ENCODE results near the gene TWF2. TPM values are rescaled to one million over a fixed set of nuclear protein-coding genes. Genes with fewer than 3 reads are reported as not detected.

TWF2 gene
- total and polyA plus RNA-seq, 2 of the 13 experiments (the other 11 are each of a cell fraction or from before 2014, with no cell fraction given): 45.5 to 108 TPM

- in situ Hi-C loops (cut with HindIII; ENCODE audit: extremely low pct_ligation_motif_present, low pct_unique_long_range_greater_than_20kb): no loop called here
- H2AFZ ChIP-seq (ENCODE audit: low read length): no peak overlapping the region
Measured at GRCh38 chr3:52218937-52219650, 19.9 kb downstream of the TWF2 start.

More at GRCh38 chr3:52218937-52219650, 19.9 kb downstream of the TWF2 start:
- no CpG with 5 or more reads among the region's 6 CpGs for WGBS (ENCODE audit: low lambda C conversion rate)
- Histone ChIP-seq H3K27me3 (ENCODE audit: control insufficient read depth in 1 of 2, insufficient read depth in 2 of 2, low read length in 2 of 2) (peaks cover 1 to 5% of the 10 kb centered on the region in 2 experiments; a peak in 4 of 5 replicates), H3K4me3 (replicated peaks in 1 of 3; ENCODE audit: insufficient read depth in 1 of 3, low read depth in 2 of 3, low read length in 3 of 3) (no peak overlapping the region), H3K9ac (ENCODE audit: insufficient read depth, low read depth, low read length) (no peak overlapping the region), H3K9me3 (ENCODE audit: low read length) (no peaks in the 10 kb centered on the region), H3K79me2 (ENCODE audit: insufficient read depth, low read length) (no peaks in the 10 kb centered on the region), H3K4me2 (ENCODE audit: low read depth, low read length) (no peak overlapping the region), H3K4me1 (ENCODE audit: insufficient read depth, low read length) (peaks cover 45% of the 10 kb centered on the region), H3K27ac (ENCODE audit: extremely low read length, insufficient read depth, low read length) (no peak overlapping the region), H3K36me3 (replicated peaks in 1 of 2; ENCODE audit: control insufficient read depth in 1 of 2, insufficient read depth in 2 of 2, low read length in 2 of 2) (peaks cover 4 to 9% of the 10 kb centered on the region in 2 experiments; a peak in 1 of 5 replicates), H4K20me1 (ENCODE audit: insufficient read depth, low read length) (no peaks in the 10 kb centered on the region)
- POLR2A ChIA-PET: interaction anchor here (1.3 to 3.5 kb wide), 3 partner anchors 9 to 71 kb away, joined by 3 to 10 read pairs (median 4); no protein-coding TSS in a partner anchor
- ATAC-seq (no peak), DNase-seq (ENCODE audit: low spot score) (no peak), FAIRE-seq (no peak)
- CTCF ChIA-PET (ENCODE audit: low intra/inter-chr PET ratio, low total read pairs): no interaction called here
- TF ChIP-seq SETDB1 (CRISPR knock-in tag; IDR thresholded peaks at IDR 0.05; ENCODE audit: borderline replicate concordance) (no peak), NFAT5 (CRISPR knock-in tag; IDR thresholded peaks at IDR 0.05) (no peak), TEAD3 (CRISPR knock-in tag; optimal IDR thresholded peaks at IDR 0.05; ENCODE audit: borderline replicate concordance) (no peak), PITX1 (CRISPR knock-in tag; IDR thresholded peaks at IDR 0.05) (no peak), ZFX (CRISPR knock-in tag; IDR thresholded peaks at IDR 0.05; ENCODE audit: low read depth) (no peak), HIVEP1 (CRISPR knock-in tag; IDR thresholded peaks at IDR 0.05) (no peak), ZNF850 (CRISPR knock-in tag; conservative IDR thresholded peaks at IDR 0.05) (no peak), TFDP2 (CRISPR knock-in tag; IDR thresholded peaks at IDR 0.05) (no peak), TBX2 (CRISPR knock-in tag; IDR thresholded peaks at IDR 0.05; ENCODE audit: borderline replicate concordance) (no peak), ZSCAN30 (CRISPR knock-in tag; IDR thresholded peaks at IDR 0.05) (no peak), ARNTL (CRISPR knock-in tag; IDR thresholded peaks at IDR 0.05) (no peak), SMAD9 (CRISPR knock-in tag; IDR thresholded peaks at IDR 0.05) (no peak)
- TF ChIP-seq, protein P1, sequence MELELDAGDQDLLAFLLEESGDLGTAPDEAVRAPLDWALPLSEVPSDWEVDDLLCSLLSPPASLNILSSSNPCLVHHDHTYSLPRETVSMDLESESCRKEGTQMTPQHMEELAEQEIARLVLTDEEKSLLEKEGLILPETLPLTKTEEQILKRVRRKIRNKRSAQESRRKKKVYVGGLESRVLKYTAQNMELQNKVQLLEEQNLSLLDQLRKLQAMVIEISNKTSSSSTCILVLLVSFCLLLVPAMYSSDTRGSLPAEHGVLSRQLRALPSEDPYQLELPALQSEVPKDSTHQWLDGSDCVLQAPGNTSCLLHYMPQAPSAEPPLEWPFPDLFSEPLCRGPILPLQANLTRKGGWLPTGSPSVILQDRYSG (CRISPR knock-in tag; IDR thresholded peaks at IDR 0.05): no peak
- TF ChIP-seq, protein P2, sequence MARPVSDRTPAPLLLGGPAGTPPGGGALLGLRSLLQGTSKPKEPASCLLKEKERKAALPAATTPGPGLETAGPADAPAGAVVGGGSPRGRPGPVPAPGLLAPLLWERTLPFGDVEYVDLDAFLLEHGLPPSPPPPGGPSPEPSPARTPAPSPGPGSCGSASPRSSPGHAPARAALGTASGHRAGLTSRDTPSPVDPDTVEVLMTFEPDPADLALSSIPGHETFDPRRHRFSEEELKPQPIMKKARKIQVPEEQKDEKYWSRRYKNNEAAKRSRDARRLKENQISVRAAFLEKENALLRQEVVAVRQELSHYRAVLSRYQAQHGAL (CRISPR knock-in tag; IDR thresholded peaks at IDR 0.05; ENCODE audit: not compliant biosample characterization): no peak
- BruUV-seq (replicated peaks): no TSS peak
- intact Hi-C loops (cut with micrococcal nuclease; ENCODE audit: unreplicated experiment): no loop called here
